GM12878 (cell line): ENCODE data around the gene ANKRD13C. TPM values are rescaled to one million over a fixed set of nuclear protein-coding genes. Genes with fewer than 3 reads are reported as not detected.

ENCODE experiments used
- BCL11A ChIP-seq: IDR thresholded peaks from 2 replicates; pipeline ENCODE4 v1.6.1; 2011; ENCODE audit warnings: low read depth, low read length
- CEBPB ChIP-seq, 2 experiments: fragments of 150-350 bp in 1 of 2; IDR thresholded peaks; 2 replicates each; pipeline ENCODE4 v1.6.1; 2012 to 2014; ENCODE audit warnings: low read depth in 2 of 2, low read length in 2 of 2, borderline replicate concordance in 1 of 2, inconsistent platforms in 1 of 2
- CHD2 ChIP-seq: IDR thresholded peaks from 2 replicates; pipeline ENCODE4 v1.6.1; 2011; ENCODE audit warnings: low read depth, low read length, improper control_type of control experiment, borderline replicate concordance
- HDGF ChIP-seq: fragments of 450-650 bp; IDR thresholded peaks from 2 replicates; pipeline ENCODE4 v1.6.1; 2016; ENCODE audit warnings: antibody characterized with exemption
- PRDM15 ChIP-seq: fragments of 450-650 bp; formaldehyde crosslinking; IDR thresholded peaks from 2 replicates; pipeline ENCODE4 v1.4.0; 2020; ENCODE audit warnings: mild to moderate bottlenecking, moderate library complexity
- RBBP5 ChIP-seq: fragments of 200-600 bp; sonication (generic); conservative IDR thresholded peaks from 2 replicates; pipeline ENCODE4 v1.6.1; 2016
- TCF12 ChIP-seq: IDR thresholded peaks from 2 replicates; pipeline ENCODE4 v1.6.1; 2011; ENCODE audit warnings: low read depth, mild to moderate bottlenecking, low read length
- polyA plus RNA-seq, 11 experiments: library from polyadenylated mRNA; depleted of rRNA in 4 of 11; unstranded in 6 of 11; stranded (reverse) in 5 of 11; fragments of >200 nt; fragmentation: Nextera tagmentation in 4 of 11; fragmentation: Illumina TruSeq in 1 of 11; extraction: Ambion mirVana in 4 of 11; extraction: Trizol in 1 of 11; gene quantifications; 1 replicate in 1 of 11; 2 replicates in 10 of 11; pipeline versions ENCODE4 v1.2.1 to v1.2.3, GENCODE V29; 2011 to 2016; ENCODE audit warnings: inconsistent platforms in 2 of 11, missing spikeins in 2 of 11, low read depth in 1 of 11
- total RNA-seq, 4 experiments: library from RNA; depleted of rRNA in 3 of 4; stranded (reverse); fragments of >200 nt in 3 of 4; fragmentation: Illumina TruSeq in 1 of 4; extraction: Trizol in 1 of 4; gene quantifications; 2 replicates each; pipeline versions ENCODE4 v1.2.1 to v1.2.3, GENCODE V29; 2013 to 2021
- TF ChIP-seq, protein P1 (sequence below): fragments of 450-650 bp; formaldehyde crosslinking; IDR thresholded peaks from 2 replicates; pipeline ENCODE4 v1.5.0; 2022; ENCODE audit warnings: mild to moderate bottlenecking, missing genetic modification characterization

Gene ANKRD13C
- total and polyA plus RNA-seq, 10 of the 15 experiments (the other 5 are each of a cell fraction or from before 2014, with no cell fraction given), result 3.7 to 24.4 (median 14.1) TPM

DNA sequence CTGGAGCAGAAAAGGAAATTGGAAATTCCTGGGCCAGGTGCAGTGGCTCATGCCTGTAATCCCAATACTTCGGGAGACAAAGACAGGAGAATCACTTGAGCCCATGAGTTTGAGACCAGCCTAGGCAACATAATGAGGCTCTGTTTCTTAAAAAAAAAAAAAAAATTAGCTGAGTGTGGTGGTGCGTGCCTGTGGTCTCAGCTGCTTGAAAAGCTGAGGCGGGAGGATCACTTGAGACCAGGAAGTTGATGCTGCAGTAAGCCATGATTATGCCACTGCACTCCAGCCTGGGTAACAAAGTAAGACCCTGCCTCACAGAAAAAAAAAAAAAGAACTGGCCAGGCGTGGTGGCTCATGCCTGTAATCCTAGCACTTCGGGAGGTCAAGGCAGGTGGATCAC, 76.6 kb downstream of the ANKRD13C start (continued):
- TF ChIP-seq, protein P1, sequence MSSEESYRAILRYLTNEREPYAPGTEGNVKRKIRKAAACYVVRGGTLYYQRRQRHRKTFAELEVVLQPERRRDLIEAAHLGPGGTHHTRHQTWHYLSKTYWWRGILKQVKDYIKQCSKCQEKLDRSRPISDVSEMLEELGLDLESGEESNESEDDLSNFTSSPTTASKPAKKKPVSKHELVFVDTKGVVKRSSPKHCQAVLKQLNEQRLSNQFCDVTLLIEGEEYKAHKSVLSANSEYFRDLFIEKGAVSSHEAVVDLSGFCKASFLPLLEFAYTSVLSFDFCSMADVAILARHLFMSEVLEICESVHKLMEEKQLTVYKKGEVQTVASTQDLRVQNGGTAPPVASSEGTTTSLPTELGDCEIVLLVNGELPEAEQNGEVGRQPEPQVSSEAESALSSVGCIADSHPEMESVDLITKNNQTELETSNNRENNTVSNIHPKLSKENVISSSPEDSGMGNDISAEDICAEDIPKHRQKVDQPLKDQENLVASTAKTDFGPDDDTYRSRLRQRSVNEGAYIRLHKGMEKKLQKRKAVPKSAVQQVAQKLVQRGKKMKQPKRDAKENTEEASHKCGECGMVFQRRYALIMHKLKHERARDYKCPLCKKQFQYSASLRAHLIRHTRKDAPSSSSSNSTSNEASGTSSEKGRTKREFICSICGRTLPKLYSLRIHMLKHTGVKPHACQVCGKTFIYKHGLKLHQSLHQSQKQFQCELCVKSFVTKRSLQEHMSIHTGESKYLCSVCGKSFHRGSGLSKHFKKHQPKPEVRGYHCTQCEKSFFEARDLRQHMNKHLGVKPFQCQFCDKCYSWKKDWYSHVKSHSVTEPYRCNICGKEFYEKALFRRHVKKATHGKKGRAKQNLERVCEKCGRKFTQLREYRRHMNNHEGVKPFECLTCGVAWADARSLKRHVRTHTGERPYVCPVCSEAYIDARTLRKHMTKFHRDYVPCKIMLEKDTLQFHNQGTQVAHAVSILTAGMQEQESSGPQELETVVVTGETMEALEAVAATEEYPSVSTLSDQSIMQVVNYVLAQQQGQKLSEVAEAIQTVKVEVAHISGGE (CRISPR knock-in tag), result no peak
- TF ChIP-seq RBBP5 (no peak), PRDM15 (CRISPR knock-in tag) (no peak), CEBPB (IDR thresholded peaks at IDR 0.05; ENCODE audit: borderline replicate concordance in 1 of 2, low read depth in 2 of 2, low read length in 2 of 2) (no peak), HDGF (no peak), TCF12 (no peak), BCL11A (no peak), CHD2 (no peak)
